BLaER1 (cell line): Measurements from ENCODE around the gene NPAS3.

ENCODE experiments used
- H3K27ac ChIP-seq: shearing (Covaris generic); formaldehyde crosslinking; 2 replicates; pipeline ENCODE4 v1.8.1; 2022
- H3K27me3 ChIP-seq: shearing (Covaris generic); formaldehyde crosslinking; 2 replicates; pipeline ENCODE4 v1.8.1; 2022
- H3K36me3 ChIP-seq: shearing (Covaris generic); formaldehyde crosslinking; 2 replicates; pipeline ENCODE4 v1.8.1; 2022
- H3K4me1 ChIP-seq: shearing (Covaris generic); formaldehyde crosslinking; 2 replicates; pipeline ENCODE4 v1.8.1; 2022
- H3K4me2 ChIP-seq: shearing (Covaris generic); formaldehyde crosslinking; 2 replicates; pipeline ENCODE4 v1.8.1; 2022
- H3K4me3 ChIP-seq: shearing (Covaris generic); formaldehyde crosslinking; 2 replicates; pipeline ENCODE4 v1.8.1; 2022
- H3K9ac ChIP-seq: shearing (Covaris generic); formaldehyde crosslinking; 2 replicates; pipeline ENCODE4 v1.8.1; 2022
- H3K9me3 ChIP-seq: shearing (Covaris generic); formaldehyde crosslinking; 2 replicates; pipeline ENCODE4 v1.8.1; 2022
- H4K20me1 ChIP-seq: shearing (Covaris generic); formaldehyde crosslinking; 2 replicates; pipeline ENCODE4 v1.8.1; 2022
- Cebpa-rat ChIP-seq: shearing (Covaris generic); IDR thresholded peaks from 2 replicates; pipeline ENCODE4 v1.8.1; 2022

The NPAS3 gene

DNA sequence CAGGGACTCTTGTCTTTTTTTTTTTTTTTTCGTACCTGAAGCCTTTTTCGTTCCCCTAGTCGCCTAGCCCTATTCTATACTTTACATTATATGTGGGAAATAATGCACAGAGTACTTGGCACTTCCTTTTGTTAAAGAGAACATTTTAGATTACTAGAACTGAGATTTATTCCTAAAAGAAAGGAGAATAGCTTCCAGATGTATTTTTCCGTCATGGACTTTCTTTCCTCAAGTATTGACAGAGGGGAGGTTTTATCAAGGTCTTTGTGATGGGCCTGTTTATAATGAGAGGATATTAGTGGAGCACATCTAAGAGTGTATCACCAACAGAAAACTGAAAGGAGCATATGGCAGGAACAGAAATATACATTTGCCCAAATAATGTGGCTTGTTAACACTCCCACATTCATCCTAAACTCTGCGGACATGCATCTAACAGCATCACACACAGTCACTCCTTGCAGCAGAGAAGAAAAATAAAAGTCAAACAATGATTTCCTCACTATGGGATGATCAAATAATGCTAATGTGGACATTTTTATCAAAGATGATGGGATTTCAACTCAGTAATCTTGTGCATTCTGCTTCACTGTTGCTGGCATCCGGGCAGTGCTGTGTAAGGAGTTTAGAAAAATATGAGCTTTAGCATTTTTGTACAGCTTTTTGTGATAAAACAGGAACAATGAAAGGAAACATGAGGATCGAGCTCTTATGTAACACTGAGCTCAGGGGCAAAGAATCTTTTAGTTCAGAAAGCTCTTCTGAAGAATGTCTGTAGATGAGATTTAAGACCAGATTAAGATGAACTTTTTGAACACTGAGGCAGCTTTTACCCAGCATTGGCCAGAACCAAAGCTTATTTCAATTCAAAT, 829.1 kb downstream of the NPAS3 start:
- H3K36me3 ChIP-seq: no peaks in the 10 kb centered on the region
- no peaks in the 10 kb centered on the region for H3K9me3 ChIP-seq
- no peaks in the 10 kb centered on the region for H3K27me3 ChIP-seq
- H3K27ac ChIP-seq: no peak overlapping the region
- TF ChIP-seq Cebpa-rat: no peak
- no peak overlapping the region for H3K9ac ChIP-seq
- peak overlapping the region; percentile 33 for H3K4me2 ChIP-seq
- H3K4me1 ChIP-seq: peaks cover 18% of the 10 kb centered on the region
- no peak overlapping the region for H3K4me3 ChIP-seq
- no peaks in the 10 kb centered on the region for H4K20me1 ChIP-seq

GRCh38 chr14:33768458-33768830, 829.8 kb downstream of the NPAS3 start:
- Histone ChIP-seq H3K9me3 (no peaks in the 10 kb centered on the region), H3K27me3 (no peaks in the 10 kb centered on the region), H3K4me3 (no peak overlapping the region), H3K36me3 (no peaks in the 10 kb centered on the region), H3K9ac (no peak overlapping the region), H4K20me1 (no peaks in the 10 kb centered on the region), H3K4me1 (peaks cover 24% of the 10 kb centered on the region), H3K4me2 (peak overlapping the region; percentile 33), H3K27ac (no peak overlapping the region)
- TF ChIP-seq Cebpa-rat: no peak

DNA sequence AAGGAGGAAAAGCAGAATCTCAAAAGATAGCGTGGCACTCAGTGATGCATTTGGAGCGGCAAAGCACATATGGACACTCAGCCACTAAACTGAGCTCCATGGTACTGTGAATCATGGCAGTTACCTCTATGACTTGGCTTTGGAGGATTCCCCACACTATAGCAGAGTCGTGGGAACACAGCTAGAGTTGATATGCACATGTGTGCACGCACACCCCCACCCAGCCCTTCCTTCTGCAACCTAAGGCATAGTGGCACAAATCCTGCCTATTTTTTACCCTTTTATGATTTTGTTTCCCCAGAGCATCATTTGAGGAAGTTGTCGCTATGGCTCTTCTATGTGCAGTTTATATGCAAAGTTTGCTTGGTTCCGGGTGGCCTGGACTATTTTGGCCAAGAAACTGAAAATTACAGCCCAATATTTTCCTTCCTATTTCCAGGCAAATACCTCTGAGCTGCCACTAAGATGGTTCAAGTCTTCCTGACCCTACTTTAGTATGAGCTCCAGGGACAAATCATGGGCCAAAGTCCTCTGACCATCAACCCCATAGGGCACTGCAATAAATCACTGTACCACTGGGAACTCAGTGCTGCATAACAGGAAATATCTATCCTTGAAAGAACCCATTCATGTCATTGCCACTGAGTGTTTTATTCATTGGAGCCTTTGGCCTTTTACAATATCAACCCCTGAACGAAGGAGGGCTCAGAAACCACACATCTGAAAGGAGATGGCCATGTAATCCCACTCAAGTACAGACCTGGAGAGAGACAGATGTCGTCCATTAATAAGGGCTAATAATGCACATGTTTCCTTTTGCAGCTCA, 834.7 kb downstream of the NPAS3 start:
- peak overlapping the region; percentile 29 for H3K4me2 ChIP-seq
- H3K27ac ChIP-seq: no peak overlapping the region
- H3K4me3 ChIP-seq: no peak overlapping the region
- no peak overlapping the region for H3K9ac ChIP-seq
- no peaks in the 10 kb centered on the region for H3K36me3 ChIP-seq
- no peaks in the 10 kb centered on the region for H3K9me3 ChIP-seq
- peaks cover 16% of the 10 kb centered on the region for H3K4me1 ChIP-seq
- no peaks in the 10 kb centered on the region for H3K27me3 ChIP-seq
- no peaks in the 10 kb centered on the region for H4K20me1 ChIP-seq
- TF ChIP-seq Cebpa-rat: no peak

DNA sequence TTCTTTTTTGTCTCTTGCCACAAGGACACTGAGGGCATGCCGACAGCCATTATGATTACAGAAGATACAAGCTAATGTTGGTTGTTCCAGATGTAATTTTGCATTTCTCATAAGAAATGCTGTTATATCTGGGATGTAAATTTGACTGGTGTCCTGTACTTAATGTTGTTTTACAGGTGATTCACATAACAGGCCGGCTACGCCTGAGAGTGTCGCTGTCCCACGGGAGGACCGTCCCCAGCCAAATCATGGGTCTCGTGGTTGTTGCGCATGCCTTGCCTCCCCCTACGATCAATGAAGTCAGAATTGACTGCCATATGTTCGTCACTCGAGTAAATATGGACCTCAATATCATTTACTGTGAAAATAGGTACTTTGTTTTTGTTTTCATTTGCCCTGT, 835.5 kb downstream of the NPAS3 start:
- Histone ChIP-seq H3K4me2 (no peak overlapping the region), H3K36me3 (no peaks in the 10 kb centered on the region), H3K9ac (no peak overlapping the region), H3K27ac (no peak overlapping the region), H3K4me1 (peaks cover 9% of the 10 kb centered on the region), H4K20me1 (no peaks in the 10 kb centered on the region), H3K27me3 (no peaks in the 10 kb centered on the region), H3K9me3 (no peaks in the 10 kb centered on the region), H3K4me3 (no peak overlapping the region)
- no peak for TF ChIP-seq Cebpa-rat

DNA sequence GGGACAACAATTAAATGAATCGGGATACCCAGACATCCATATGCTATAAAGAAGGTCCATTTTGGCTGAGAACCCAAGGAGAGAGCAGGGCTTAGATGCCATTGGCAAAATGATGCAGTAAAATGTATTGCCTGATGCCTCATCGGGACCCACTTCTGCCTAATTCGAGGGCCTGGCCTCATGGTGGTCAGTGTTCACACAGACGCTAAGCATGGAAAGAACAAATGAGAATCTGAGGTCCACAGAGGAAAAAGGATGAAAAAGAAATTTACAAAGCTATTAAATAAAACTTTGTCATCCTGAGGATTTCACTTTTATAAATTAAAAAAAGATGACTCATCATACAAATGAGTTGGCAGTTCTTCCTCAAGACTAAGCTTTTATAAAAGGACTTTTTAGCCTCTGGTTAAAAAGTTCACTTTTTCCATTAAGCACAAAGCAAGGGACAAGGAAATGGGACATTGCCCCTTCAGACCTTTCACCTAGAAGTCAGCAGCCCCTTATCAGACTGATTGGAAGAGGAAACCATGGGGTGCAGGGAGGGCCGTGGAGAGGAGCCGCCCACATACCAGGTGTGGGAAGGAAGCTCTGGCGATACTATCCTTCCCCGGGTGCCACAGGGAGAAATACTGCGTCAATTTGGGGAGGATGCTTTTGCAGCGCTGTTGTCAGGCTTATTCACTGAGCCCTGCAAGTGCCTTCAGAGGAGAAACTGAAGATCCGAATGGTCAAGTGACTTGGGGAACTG, 836.2 kb downstream of the NPAS3 start:
- H3K27ac ChIP-seq: no peak overlapping the region
- no peaks in the 10 kb centered on the region for H4K20me1 ChIP-seq
- no peaks in the 10 kb centered on the region for H3K9me3 ChIP-seq
- no peaks in the 10 kb centered on the region for H3K36me3 ChIP-seq
- no peak overlapping the region for H3K4me3 ChIP-seq
- H3K27me3 ChIP-seq: no peaks in the 10 kb centered on the region
- no peak overlapping the region for H3K9ac ChIP-seq
- peaks cover 9% of the 10 kb centered on the region for H3K4me1 ChIP-seq
- no peak for TF ChIP-seq Cebpa-rat
- H3K4me2 ChIP-seq: no peak overlapping the region

GRCh38 chr14:33776871-33777270, 838.2 kb downstream of the NPAS3 start:
- no peak for TF ChIP-seq Cebpa-rat
- no peak overlapping the region for H3K4me3 ChIP-seq
- no peaks in the 10 kb centered on the region for H4K20me1 ChIP-seq
- no peak overlapping the region for H3K4me2 ChIP-seq
- no peak overlapping the region for H3K27ac ChIP-seq
- peaks cover 9% of the 10 kb centered on the region for H3K4me1 ChIP-seq
- H3K36me3 ChIP-seq: no peaks in the 10 kb centered on the region
- H3K9ac ChIP-seq: no peak overlapping the region
- no peaks in the 10 kb centered on the region for H3K27me3 ChIP-seq
- H3K9me3 ChIP-seq: no peaks in the 10 kb centered on the region

GRCh38 chr14:33777681-33778080, 839.0 kb downstream of the NPAS3 start:
- Histone ChIP-seq H3K9ac (no peak overlapping the region), H3K4me1 (peaks cover 9% of the 10 kb centered on the region), H3K4me3 (no peak overlapping the region), H3K27ac (no peak overlapping the region), H3K27me3 (no peaks in the 10 kb centered on the region), H4K20me1 (no peaks in the 10 kb centered on the region), H3K4me2 (no peak overlapping the region), H3K36me3 (no peaks in the 10 kb centered on the region), H3K9me3 (no peaks in the 10 kb centered on the region)
- TF ChIP-seq Cebpa-rat: no peak

DNA sequence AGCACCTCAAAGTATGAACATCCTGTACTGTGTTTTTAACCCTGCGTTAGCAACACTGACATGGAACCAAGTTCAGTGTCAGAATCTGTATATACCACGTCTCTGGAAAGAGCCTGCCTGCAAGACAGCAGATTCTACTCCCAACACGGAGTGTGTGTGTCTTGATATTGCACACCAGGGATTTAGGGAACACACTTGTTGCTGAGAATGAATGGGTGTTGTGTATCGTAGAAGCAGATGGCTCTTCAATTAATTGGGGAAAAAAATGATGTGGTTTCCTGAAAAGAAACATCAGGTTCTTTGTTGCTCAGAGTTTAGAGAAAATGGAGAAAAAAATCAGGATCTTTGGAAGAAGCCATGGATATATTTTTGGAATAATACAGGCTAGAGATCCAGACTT, 841.4 kb downstream of the NPAS3 start:
- no peaks in the 10 kb centered on the region for H4K20me1 ChIP-seq
- no peaks in the 10 kb centered on the region for H3K4me1 ChIP-seq
- H3K27ac ChIP-seq: no peak overlapping the region
- no peaks in the 10 kb centered on the region for H3K9me3 ChIP-seq
- no peak overlapping the region for H3K9ac ChIP-seq
- H3K27me3 ChIP-seq: no peaks in the 10 kb centered on the region
- H3K36me3 ChIP-seq: no peaks in the 10 kb centered on the region
- no peak for TF ChIP-seq Cebpa-rat
- H3K4me2 ChIP-seq: no peak overlapping the region
- H3K4me3 ChIP-seq: no peak overlapping the region

GRCh38 chr14:33781236-33781635, 842.6 kb downstream of the NPAS3 start:
- Histone ChIP-seq H3K4me2 (no peak overlapping the region), H3K4me1 (no peaks in the 10 kb centered on the region), H3K9me3 (no peaks in the 10 kb centered on the region), H3K36me3 (no peaks in the 10 kb centered on the region), H3K27me3 (no peaks in the 10 kb centered on the region), H3K4me3 (no peak overlapping the region), H4K20me1 (no peaks in the 10 kb centered on the region), H3K9ac (no peak overlapping the region), H3K27ac (no peak overlapping the region)
- no peak for TF ChIP-seq Cebpa-rat

GRCh38 chr14:33782923-33783322, 844.2 kb downstream of the NPAS3 start:
- H3K9me3 ChIP-seq: no peaks in the 10 kb centered on the region
- H3K9ac ChIP-seq: no peak overlapping the region
- H4K20me1 ChIP-seq: no peaks in the 10 kb centered on the region
- no peaks in the 10 kb centered on the region for H3K36me3 ChIP-seq
- no peaks in the 10 kb centered on the region for H3K4me1 ChIP-seq
- no peak overlapping the region for H3K27ac ChIP-seq
- no peak overlapping the region for H3K4me3 ChIP-seq
- no peak for TF ChIP-seq Cebpa-rat
- H3K27me3 ChIP-seq: no peaks in the 10 kb centered on the region
- no peak overlapping the region for H3K4me2 ChIP-seq
